Aorta (tissue), 5 donors: ENCODE data around the gene ANGEL2. TPM values are rescaled to one million over a fixed set of nuclear protein-coding genes. Genes with fewer than 3 reads are reported as not detected.
A peak's percentile ranks its signal among the peaks of the same experiment; 100 is the strongest.
"Not testable (repeated sequence)": the region's sequence is repeated elsewhere in the genome, so short reads cannot be mapped to it uniquely, and the experiment has no call there.

ENCODE experiments used
- ATAC-seq: fragments of 200-7000 bp; cut with Tn5 transposase; one replicate; pipeline ENCODE4 v1.9.1; 2022; ENCODE audit warnings: moderate library complexity; ENCODE audit not compliant: low FRiP score
- DNase-seq, 2 donors: peaks; one replicate each; pipeline ENCODE4 v3.0.0-alpha.2; 2020
- H3K27ac ChIP-seq, 2 donors: one replicate each; pipeline ENCODE4 v1.5.1; 2013; ENCODE audit warnings: low read length in 2 of 2, mild to moderate bottlenecking in 2 of 2, moderate library complexity in 2 of 2, control low read depth in 1 of 2, inconsistent platforms in 1 of 2, low read depth in 1 of 2
- H3K27me3 ChIP-seq, 2 donors: one replicate each; pipeline ENCODE4 v1.6.1; 2013; ENCODE audit warnings: control low read depth in 1 of 2, low read length in 1 of 2, mild to moderate bottlenecking in 1 of 2, moderate library complexity in 1 of 2; ENCODE audit not compliant: insufficient read depth in 2 of 2, control insufficient read depth in 1 of 2
- H3K36me3 ChIP-seq, 2 donors: one replicate each; pipeline ENCODE4 v1.6.1; 2013; ENCODE audit warnings: control low read depth in 1 of 2, low read length in 1 of 2, mild to moderate bottlenecking in 1 of 2; ENCODE audit not compliant: insufficient read depth in 2 of 2, control insufficient read depth in 1 of 2
- H3K4me1 ChIP-seq, 2 donors: one replicate each; pipeline ENCODE4 v1.6.1; 2013; ENCODE audit warnings: low read length in 2 of 2, control low read depth in 1 of 2, mild to moderate bottlenecking in 1 of 2, moderate library complexity in 1 of 2; ENCODE audit not compliant: insufficient read depth in 2 of 2, control insufficient read depth in 1 of 2
- H3K4me3 ChIP-seq, 2 donors: one replicate each; pipeline ENCODE4 v1.5.1; 2013; ENCODE audit warnings: low read length in 2 of 2, control low read depth in 1 of 2, mild to moderate bottlenecking in 1 of 2
- H3K9me3 ChIP-seq: one replicate; pipeline ENCODE4 v1.6.1; 2013; ENCODE audit warnings: mild to moderate bottlenecking, low read length; ENCODE audit not compliant: control insufficient read depth
- WGBS, 2 donors: extraction: QIAGEN DNeasy Blood & Tissue Kit; methylation state at CpG; one replicate each; pipeline ENCODE4 v1.1.7; 2013; 5-methylcytosine and 5-hydroxymethylcytosine counted together
- intact Hi-C, 2 donors: fragments of 100-400 bp; cut with DNase I; formaldehyde crosslinking; loops; one replicate each; pipeline versions ENCODE4 v1.14.2 to v1.15.0; 2022
- polyA plus RNA-seq, 2 donors: library from polyadenylated mRNA; stranded (reverse); fragments of 200-250 nt; gene quantifications; one replicate each; pipeline ENCODE4 v1.2.3, GENCODE V29; 2013
- total RNA-seq, 2 donors: library from RNA; stranded (reverse); fragmentation: NEBNext Ultra II Directional; extraction: Animal tissue kit (Norgen Biotek cat#: 25700); gene quantifications; one replicate each; pipeline ENCODE4 v1.2.1, GENCODE V29; 2021
- donor health status: healthy with polysubstance abuse.
- donor health status: Bipolar disorder and iron deficiency.
- donor health status: DM: no; HTN: no; CAD: no.
- donor health status: DM: no; HTN: no; CAD: no.
- donor health status: DM: yes; HTN: yes; CAD: no.

The ANGEL2 gene
- total and polyA plus RNA-seq, 4 donors = 10.6 to 40.4 (median 29.1) TPM

DNA sequence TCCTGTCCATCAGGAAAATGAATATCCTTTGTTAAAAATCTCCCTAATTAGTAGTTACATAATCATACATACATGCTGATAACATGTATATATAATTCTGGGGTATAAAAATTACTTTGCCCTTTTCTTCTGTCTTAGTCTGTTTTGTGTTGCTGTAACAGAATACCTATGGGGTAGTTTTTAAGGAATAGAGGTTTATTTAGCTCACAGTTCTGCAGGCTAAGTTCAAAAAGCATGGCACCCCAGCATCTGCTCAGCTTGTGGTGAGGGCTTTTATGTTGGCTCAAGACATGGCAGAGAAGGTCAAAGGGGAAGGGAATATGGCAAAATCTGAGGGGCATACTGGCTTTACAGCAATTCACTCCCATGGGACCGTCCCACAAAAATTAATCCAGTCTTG is 19.0 kb upstream of the ANGEL2 start:
- ATAC-seq (no peak), DNase-seq (no peak)
- Histone ChIP-seq H3K36me3 (no peaks in the 10 kb centered on the region), H3K9me3 (no peaks in the 10 kb centered on the region), H3K27me3 (no peaks in the 10 kb centered on the region), H3K27ac (no peak overlapping the region), H3K4me1 (no peaks in the 10 kb centered on the region), H3K4me3 (no peak overlapping the region)
- WGBS, 2 donors = 91 to 100% methylated on average over 1 of the region's 1 CpG
- intact Hi-C loops = no loop called here

DNA sequence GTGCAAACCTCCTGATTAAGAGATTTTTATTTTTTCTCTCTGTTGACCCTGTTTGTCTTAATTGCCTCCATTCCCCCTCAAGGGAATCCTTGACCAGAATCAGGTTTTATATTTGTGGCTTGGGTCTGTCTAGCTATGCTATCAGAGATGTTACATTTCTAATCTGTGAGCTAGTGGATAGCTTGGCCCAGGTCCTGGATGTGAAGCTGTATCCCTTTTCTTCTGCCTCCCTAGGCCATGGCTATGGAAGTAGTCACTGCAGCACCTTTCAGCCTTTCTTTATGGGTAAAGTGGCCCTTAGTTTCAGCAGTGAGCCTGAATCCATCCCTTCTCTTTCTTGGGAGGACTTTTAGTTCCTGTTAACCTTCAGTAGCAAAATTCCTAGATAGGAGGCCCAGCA is 17.0 kb upstream of the ANGEL2 start:
- no peaks in the 10 kb centered on the region for H3K9me3 ChIP-seq
- no peak overlapping the region for H3K4me3 ChIP-seq
- H3K4me1 ChIP-seq = no peaks in the 10 kb centered on the region
- DNase-seq = no peak
- intact Hi-C loops = no loop called here
- no peaks in the 10 kb centered on the region for H3K36me3 ChIP-seq
- H3K27ac ChIP-seq = no peak overlapping the region
- ATAC-seq = no peak
- no peaks in the 10 kb centered on the region for H3K27me3 ChIP-seq

DNA sequence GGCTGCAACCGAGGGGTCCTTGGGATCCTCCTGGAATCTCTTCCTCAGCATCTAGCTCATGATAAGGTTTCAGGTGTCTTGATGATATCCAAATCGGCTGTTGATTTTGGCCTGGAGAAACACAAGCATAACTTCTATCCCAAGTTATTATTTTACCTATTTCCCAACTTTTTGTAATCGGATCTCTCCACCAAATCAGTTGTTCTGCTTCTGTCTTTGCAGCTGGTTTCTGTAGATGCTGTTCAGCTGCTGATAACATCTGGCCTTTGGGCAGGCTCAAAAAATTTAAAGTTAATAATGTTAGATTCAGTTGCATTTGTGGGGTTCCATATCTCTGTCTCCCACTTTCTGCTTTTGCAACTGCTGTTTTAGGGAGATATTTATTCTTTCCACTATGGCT is 11.4 kb upstream of the ANGEL2 start:
- H3K27ac ChIP-seq, H3K36me3 ChIP-seq, H3K4me3 ChIP-seq, DNase-seq, H3K9me3 ChIP-seq, H3K4me1 ChIP-seq, ATAC-seq, intact Hi-C loops, H3K27me3 ChIP-seq: not testable (repeated sequence)
- 83 to 86% methylated on average over 3 of the region's 3 CpGs for WGBS, 2 donors

DNA sequence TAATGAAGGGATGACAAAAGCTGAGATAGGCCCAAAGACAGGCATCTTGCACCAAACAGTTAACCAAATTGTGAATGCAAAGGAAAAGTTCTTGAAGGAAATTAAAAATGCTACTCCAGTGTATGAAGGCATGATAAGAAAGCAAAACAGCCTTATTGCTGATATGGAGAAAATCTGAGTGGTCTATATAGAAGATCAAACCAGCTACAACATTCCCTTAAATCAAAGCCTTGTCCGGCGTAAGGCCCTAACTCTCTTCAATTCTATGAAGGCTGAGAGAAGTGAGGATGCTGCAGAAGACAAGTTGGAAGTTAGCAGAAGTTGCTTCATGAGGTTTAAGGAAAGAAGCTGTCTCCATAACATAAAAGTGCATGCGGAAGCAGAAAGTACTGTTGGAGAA is 4.3 kb upstream of the ANGEL2 start:
- no peaks in the 10 kb centered on the region for H3K27me3 ChIP-seq
- no peaks in the 10 kb centered on the region for H3K9me3 ChIP-seq
- no peaks in the 10 kb centered on the region for H3K4me1 ChIP-seq
- intact Hi-C loops = no loop called here
- no peak overlapping the region for H3K27ac ChIP-seq
- 91 to 96% methylated on average over 3 of the region's 3 CpGs for WGBS, 2 donors
- ATAC-seq (no peak), DNase-seq (no peak)
- no peaks in the 10 kb centered on the region for H3K36me3 ChIP-seq
- no peak overlapping the region for H3K4me3 ChIP-seq

DNA sequence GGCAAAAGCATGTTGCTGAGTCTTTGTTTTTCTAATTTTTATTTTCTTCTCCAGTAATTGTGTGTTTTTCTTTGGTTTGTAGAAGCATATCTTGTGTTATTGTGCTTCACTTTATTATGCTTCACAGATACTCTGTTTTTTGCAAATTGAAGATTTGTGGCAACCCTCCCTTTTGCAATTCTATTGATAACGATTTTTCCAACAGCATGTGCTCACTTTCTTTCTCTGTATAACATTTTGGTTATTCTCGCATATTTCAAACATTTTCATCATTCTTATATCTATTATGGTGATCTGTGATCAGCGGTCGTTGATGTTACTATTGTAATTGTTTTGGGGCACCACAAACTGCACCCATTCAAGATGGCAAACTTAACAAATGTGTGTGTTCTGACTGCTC is 3.8 kb upstream of the ANGEL2 start:
- H3K4me3 ChIP-seq = no peak overlapping the region
- no peak for ATAC-seq
- H3K27me3 ChIP-seq = no peaks in the 10 kb centered on the region
- H3K27ac ChIP-seq = no peak overlapping the region
- H3K36me3 ChIP-seq = no peaks in the 10 kb centered on the region
- 93 to 95% methylated on average over 4 of the region's 4 CpGs for WGBS, 2 donors
- H3K9me3 ChIP-seq = no peaks in the 10 kb centered on the region
- DNase-seq = no peak
- intact Hi-C loops = loop anchor here in 1 of 2 donors (5.0 kb wide), 1 partner anchor 33 kb away; the partner anchor contains the start of gene RPS6KC1
- H3K4me1 ChIP-seq = no peaks in the 10 kb centered on the region

DNA sequence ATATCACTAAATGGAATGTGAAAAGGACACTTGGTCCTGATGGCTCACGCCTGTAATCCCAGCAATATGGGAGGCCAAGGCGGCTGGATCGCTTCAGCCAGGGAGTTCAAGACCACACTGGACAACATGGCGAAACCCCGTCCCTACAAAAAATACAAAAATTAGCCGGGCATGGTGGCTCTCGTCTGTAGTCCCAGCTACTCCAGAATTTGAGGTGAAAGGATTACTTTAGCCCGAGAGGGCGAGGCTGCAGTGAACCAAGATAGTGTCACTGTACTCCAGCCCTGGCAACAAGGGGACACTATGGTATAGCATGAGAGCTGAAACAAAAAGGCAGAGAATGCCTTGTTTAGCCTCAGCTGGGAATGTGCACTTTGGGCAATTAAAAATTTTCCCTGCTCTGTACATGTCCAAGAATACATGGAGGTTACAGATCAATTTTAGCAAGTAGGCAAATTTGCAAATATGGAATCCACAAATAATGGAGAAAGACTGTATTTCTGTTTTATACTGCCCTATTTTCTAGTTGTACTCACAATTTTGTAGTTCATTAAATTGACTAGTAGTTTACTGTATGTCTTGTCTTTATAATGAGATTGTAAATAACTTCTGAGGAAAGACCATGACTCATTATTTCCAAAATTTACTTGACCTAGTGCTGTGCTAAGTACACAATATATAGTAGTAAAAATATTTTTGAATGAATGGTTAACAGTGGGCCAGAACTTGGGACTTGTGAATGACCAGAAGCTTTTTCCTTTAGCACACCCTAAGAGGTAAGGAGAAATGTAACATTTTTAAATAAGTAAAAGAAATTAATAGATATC is 2.0 kb upstream of the ANGEL2 start:
- WGBS, 2 donors = 94 to 96% methylated on average over 9 of the region's 9 CpGs
- intact Hi-C loops = loop anchor here in 1 of 2 donors (5.0 kb wide), 1 partner anchor 35 kb away; the partner anchor contains the start of gene RPS6KC1
- DNase-seq (no peak), ATAC-seq (no peak)
- Histone ChIP-seq H3K27ac (no peak overlapping the region), H3K4me3 (no peak overlapping the region), H3K9me3 (no peaks in the 10 kb centered on the region), H3K36me3 (no peaks in the 10 kb centered on the region), H3K27me3 (no peaks in the 10 kb centered on the region), H3K4me1 (no peaks in the 10 kb centered on the region)

DNA sequence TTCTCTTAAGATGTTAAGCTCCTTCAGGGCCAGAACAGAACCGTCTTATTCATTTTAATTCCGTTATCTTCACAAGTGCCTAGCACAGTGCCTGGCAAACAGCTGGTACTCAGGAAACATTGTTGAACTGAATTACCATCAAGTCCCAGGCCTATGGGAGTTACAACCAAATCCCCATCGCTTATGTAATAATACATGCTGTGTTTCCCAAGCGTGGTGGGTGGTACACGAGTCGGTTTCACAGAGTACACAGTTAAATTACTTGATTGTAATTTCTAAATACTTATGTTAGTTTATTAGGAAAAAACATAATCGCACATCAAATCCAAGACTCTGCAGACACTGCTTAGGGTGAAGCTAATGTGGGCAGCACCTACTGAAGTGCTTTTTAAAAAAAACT is 1.0 kb downstream of the ANGEL2 start:
- no peak for DNase-seq
- H3K4me3 ChIP-seq = peak overlapping the region; percentile 20 to 74
- H3K27ac ChIP-seq = peak overlapping the region in 1 of 2 donors; percentile 30
- intact Hi-C loops = loop anchor here in 1 of 2 donors (5.0 kb wide), 1 partner anchor 38 kb away; the partner anchor contains the start of gene RPS6KC1
- no peaks in the 10 kb centered on the region for H3K9me3 ChIP-seq
- no peaks in the 10 kb centered on the region for H3K36me3 ChIP-seq
- 15 to 18% methylated on average over 7 of the region's 7 CpGs for WGBS, 2 donors
- ATAC-seq = no peak
- no peaks in the 10 kb centered on the region for H3K27me3 ChIP-seq
- peaks cover 0 to 2% of the 10 kb centered on the region in 2 donors for H3K4me1 ChIP-seq

DNA sequence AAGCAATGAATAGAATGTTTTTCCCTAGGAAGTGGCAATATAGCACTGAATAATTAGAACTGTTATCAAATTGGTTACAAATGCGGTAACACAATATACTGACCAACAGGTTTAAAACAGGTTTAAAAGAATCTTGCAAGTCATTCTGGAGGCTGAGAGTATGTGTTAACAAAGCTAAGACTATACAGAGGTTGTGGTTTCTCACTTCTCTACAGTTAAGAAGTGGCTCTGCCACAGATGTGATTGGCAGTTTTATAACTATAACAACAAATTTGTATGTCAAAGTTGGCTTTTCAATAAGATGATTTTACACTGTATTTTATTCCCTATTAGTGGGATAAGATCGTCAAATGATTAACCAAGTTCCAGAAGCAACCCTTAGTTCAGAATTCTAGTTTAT is 7.1 kb downstream of the ANGEL2 start:
- intact Hi-C loops = no loop called here
- WGBS, 2 donors = 93 to 94% methylated on average over 2 of the region's 2 CpGs
- no peak for ATAC-seq

DNA sequence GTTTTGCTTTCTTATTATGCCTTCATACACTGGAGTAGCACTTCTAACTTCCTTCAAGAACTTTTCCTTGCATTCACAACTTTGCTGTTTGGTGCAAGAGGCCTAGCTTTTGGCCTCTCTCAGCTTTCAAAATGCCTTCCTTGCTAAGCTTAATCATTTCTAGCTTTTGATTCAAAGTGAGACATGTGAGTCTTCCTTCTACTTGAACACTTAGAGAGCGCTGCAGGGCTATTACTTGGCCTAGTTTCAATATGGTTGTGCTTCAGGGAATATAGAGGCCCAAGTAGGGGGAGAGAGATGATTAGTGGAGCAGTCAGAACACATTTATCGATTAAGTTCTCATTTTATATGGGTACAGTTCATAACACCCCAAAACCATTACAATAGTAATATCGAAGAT is 12.4 kb downstream of the ANGEL2 start:
- H3K36me3 ChIP-seq = peaks cover 1 to 4% of the 10 kb centered on the region in 2 donors
- intact Hi-C loops = no loop called here

More for the DNA sequence above, 7.1 kb downstream of the ANGEL2 start:
- DNase-seq = no peak
- Histone ChIP-seq H3K9me3 (no peaks in the 10 kb centered on the region), H3K27me3 (no peaks in the 10 kb centered on the region), H3K36me3 (peaks cover 0 to 1% of the 10 kb centered on the region in 2 donors), H3K4me3 (no peak overlapping the region), H3K27ac (no peak overlapping the region), H3K4me1 (peaks cover 0 to 2% of the 10 kb centered on the region in 2 donors)

More for the DNA sequence above, 12.4 kb downstream of the ANGEL2 start:
- Histone ChIP-seq H3K4me1 (no peaks in the 10 kb centered on the region), H3K27ac (no peak overlapping the region), H3K4me3 (no peak overlapping the region), H3K9me3 (no peaks in the 10 kb centered on the region), H3K27me3 (no peaks in the 10 kb centered on the region)
- DNase-seq (no peak), ATAC-seq (no peak)
- WGBS, 2 donors = 93 to 96% methylated on average over 3 of the region's 3 CpGs
